Caco-2 (cell line): ENCODE data around the gene TEFM. TPM values are rescaled to one million over a fixed set of nuclear protein-coding genes. Genes with fewer than 3 reads are reported as not detected.

Experiments used
- BruUV-seq: library from RNA; stranded (reverse); fragments of 400-500 nt; replicated peaks from 2 replicates; lab custom pipeline; 2021; lab: Mats Ljungman, UMichigan
- CTCF ChIA-PET: fragments of 300-600 bp; sonication (Branson Sonifier 250); formaldehyde crosslinking; loops from one replicate; lab custom pipeline; 2022; ENCODE audit warnings: antibody characterized with exemption; lab: Charles Lee
- POLR2A ChIA-PET: fragments of 300-600 bp; sonication (Branson Sonifier 250); formaldehyde crosslinking; loops from one replicate; lab custom pipeline; 2022; ENCODE audit warnings: antibody characterized with exemption; lab: Charles Lee
- DNase-seq, 2 experiments: peaks; one replicate each; pipeline versions ENCODE4 v3.0.0 to v3.0.0-alpha.2; 2020 to 2022
- H3K27me3 ChIP-seq: replicated peaks from 2 replicates; pipeline ENCODE4 v1.6.0; 2011; ENCODE audit warnings: low read length; ENCODE audit not compliant: control insufficient read depth, insufficient read depth
- H3K36me3 ChIP-seq: 2 replicates; pipeline ENCODE4 v1.5.1; 2011; ENCODE audit warnings: low read length; ENCODE audit not compliant: control insufficient read depth, insufficient read depth
- H3K4me1 ChIP-seq: fragments of 250-450 bp; sonication (Bioruptor Pico); 2 replicates; pipeline ENCODE4 v1.5.1; 2020; ENCODE audit warnings: mild to moderate bottlenecking
- H3K4me3 ChIP-seq: 2 replicates; pipeline ENCODE4 v1.5.1; 2011; ENCODE audit warnings: low read depth, mild to moderate bottlenecking, control low read depth, low read length
- H3K9me3 ChIP-seq: fragments of 250-450 bp; sonication (Bioruptor Pico); 2 replicates; pipeline ENCODE4 v1.5.1; 2020; ENCODE audit warnings: mild to moderate bottlenecking, moderate library complexity
- H3K27ac Mint-ChIP-seq: one replicate; pipeline ENCODE4 v1.8.0; 2022; ENCODE audit warnings: mixed read lengths; ENCODE audit not compliant: unreplicated experiment
- H3K27me3 Mint-ChIP-seq: one replicate; pipeline ENCODE4 v1.8.0; 2022; ENCODE audit warnings: mixed read lengths; ENCODE audit not compliant: insufficient read depth, unreplicated experiment
- H3K36me3 Mint-ChIP-seq: one replicate; pipeline ENCODE4 v1.8.0; 2022; ENCODE audit warnings: mild to moderate bottlenecking, mixed read lengths; ENCODE audit not compliant: insufficient read depth, unreplicated experiment
- H3K4me1 Mint-ChIP-seq: one replicate; pipeline ENCODE4 v1.8.0; 2022; ENCODE audit warnings: low read depth, mixed read lengths; ENCODE audit not compliant: unreplicated experiment
- H3K4me3 Mint-ChIP-seq: one replicate; pipeline ENCODE4 v1.8.0; 2022; ENCODE audit warnings: mild to moderate bottlenecking, moderate library complexity, mixed read lengths; ENCODE audit not compliant: unreplicated experiment
- H3K9me3 Mint-ChIP-seq: one replicate; pipeline ENCODE4 v1.8.0; 2022; ENCODE audit warnings: mixed read lengths; ENCODE audit not compliant: unreplicated experiment
- intact Hi-C: fragments of 100-400 bp; cut with micrococcal nuclease; formaldehyde crosslinking; loops from one replicate; pipeline ENCODE4 v1.10.0; 2022; ENCODE audit not compliant: unreplicated experiment
- total RNA-seq: library from RNA; stranded (reverse); gene quantifications from 2 replicates; pipeline ENCODE4 v1.2.3, GENCODE V29; 2022
- TF ChIP-seq, protein P1 (sequence below), 2 experiments: fragments of 200-600 bp in 1 of 2; IDR thresholded peaks; 1 replicate in 1 of 2; 2 replicates in 1 of 2; pipeline versions ENCODE4 v1.5.1 to v1.8.0; 2011 to 2022; ENCODE audit warnings: antibody characterized with exemption in 1 of 2, control low read depth in 1 of 2, inconsistent platforms in 1 of 2, low read depth in 1 of 2, low read length in 1 of 2, mild to moderate bottlenecking in 1 of 2, moderate library complexity in 1 of 2; ENCODE audit not compliant: insufficient read depth in 1 of 2, severe bottlenecking in 1 of 2, unreplicated experiment in 1 of 2

TEFM gene
- total RNA-seq, 1 experiment from 2014 or later, result 16.8 TPM

DNA sequence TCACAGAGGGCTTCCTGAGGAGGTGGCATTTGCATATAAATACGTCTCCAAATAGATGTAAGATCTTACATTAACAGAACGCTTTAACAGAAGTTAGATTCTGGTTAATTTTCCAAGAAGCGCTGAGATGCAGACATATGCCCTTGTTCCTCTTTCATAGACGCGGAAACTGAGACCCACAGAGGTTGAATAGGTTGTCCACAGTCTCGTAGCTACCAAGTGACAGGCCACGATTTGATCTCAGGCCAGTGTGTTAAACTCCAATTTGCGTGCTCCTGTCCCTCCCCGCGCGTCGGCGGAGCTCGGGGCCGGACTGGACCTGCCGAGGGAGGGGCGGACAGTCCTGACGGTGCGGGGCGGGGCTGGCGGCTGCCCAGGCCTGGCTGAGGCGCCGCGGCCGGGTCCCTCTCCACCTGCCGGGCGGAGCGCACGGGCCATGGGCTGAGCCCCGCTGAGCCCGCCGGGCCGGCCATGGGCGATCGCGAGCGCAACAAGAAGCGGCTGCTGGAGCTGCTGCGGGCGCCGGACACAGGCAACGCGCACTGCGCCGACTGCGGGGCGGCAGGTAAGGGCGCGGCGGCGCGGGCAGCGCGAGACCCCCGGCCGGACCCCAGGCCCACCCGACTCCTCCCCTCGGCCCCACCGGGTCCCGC is 15.6 kb upstream of the TEFM start, which contains the start of gene ADAP2:
ADAP2 (plus strand) TSS at position 402 of the 653 bp plus-strand sequence; CDS start at position 472, 70 bp downstream.
- TF ChIP-seq, protein P1, sequence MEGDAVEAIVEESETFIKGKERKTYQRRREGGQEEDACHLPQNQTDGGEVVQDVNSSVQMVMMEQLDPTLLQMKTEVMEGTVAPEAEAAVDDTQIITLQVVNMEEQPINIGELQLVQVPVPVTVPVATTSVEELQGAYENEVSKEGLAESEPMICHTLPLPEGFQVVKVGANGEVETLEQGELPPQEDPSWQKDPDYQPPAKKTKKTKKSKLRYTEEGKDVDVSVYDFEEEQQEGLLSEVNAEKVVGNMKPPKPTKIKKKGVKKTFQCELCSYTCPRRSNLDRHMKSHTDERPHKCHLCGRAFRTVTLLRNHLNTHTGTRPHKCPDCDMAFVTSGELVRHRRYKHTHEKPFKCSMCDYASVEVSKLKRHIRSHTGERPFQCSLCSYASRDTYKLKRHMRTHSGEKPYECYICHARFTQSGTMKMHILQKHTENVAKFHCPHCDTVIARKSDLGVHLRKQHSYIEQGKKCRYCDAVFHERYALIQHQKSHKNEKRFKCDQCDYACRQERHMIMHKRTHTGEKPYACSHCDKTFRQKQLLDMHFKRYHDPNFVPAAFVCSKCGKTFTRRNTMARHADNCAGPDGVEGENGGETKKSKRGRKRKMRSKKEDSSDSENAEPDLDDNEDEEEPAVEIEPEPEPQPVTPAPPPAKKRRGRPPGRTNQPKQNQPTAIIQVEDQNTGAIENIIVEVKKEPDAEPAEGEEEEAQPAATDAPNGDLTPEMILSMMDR (IDR thresholded peaks at IDR 0.05; ENCODE audit: insufficient read depth in 1 of 2, low read depth in 1 of 2, low read length in 1 of 2, severe bottlenecking in 1 of 2, unreplicated experiment in 1 of 2), result no peak

GRCh38 chr17:30920683-30921543 is 14.9 kb upstream of the TEFM start:
- Histone ChIP-seq H3K36me3 (no peaks in the 10 kb centered on the region), H3K4me1 (no peaks in the 10 kb centered on the region), H3K4me3 (no peak overlapping the region), H3K27me3 (no peaks in the 10 kb centered on the region; the same call in none of the 2 replicates), H3K9me3 (no peaks in the 10 kb centered on the region)
- ChIA-PET CTCF (no interaction called here), POLR2A (no interaction called here)
- no peak for DNase-seq
- intact Hi-C loops, result loop anchor here (10.0 kb wide), 1 partner anchor 84 kb away; no protein-coding TSS in a partner anchor
- H3K36me3 Mint-ChIP-seq, result peaks cover 6% of the 10 kb centered on the region
- no peaks in the 10 kb centered on the region for H3K9me3 Mint-ChIP-seq
- H3K27ac Mint-ChIP-seq, result no peak overlapping the region
- TF ChIP-seq, protein P1 (IDR thresholded peaks at IDR 0.05; ENCODE audit: insufficient read depth in 1 of 2, low read depth in 1 of 2, low read length in 1 of 2, severe bottlenecking in 1 of 2, unreplicated experiment in 1 of 2), result no peak
- H3K4me3 Mint-ChIP-seq, result peak overlapping the region; percentile 83
- H3K27me3 Mint-ChIP-seq, result peaks cover 16% of the 10 kb centered on the region
- no TSS peak for BruUV-seq
- H3K4me1 Mint-ChIP-seq, result peaks cover 24% of the 10 kb centered on the region

More for the DNA sequence above, 15.6 kb upstream of the TEFM start, which contains the start of gene ADAP2:
- Mint-ChIP-seq H3K36me3 (peaks cover 6% of the 10 kb centered on the region), H3K27me3 (peaks cover 16% of the 10 kb centered on the region), H3K9me3 (no peaks in the 10 kb centered on the region), H3K4me1 (peaks cover 18% of the 10 kb centered on the region), H3K27ac (peak within 1 kb of the TSS; percentile 71), H3K4me3 (peak within 1 kb of the TSS; percentile 83)
- intact Hi-C loops, result loop anchor here (10.0 kb wide), 1 partner anchor 83 kb away; no protein-coding TSS in a partner anchor
- ChIA-PET CTCF (interaction anchor here (0.6 to 0.7 kb wide), 2 partner anchors 13 to 174 kb away, joined by 3 to 4 read pairs; no protein-coding TSS in a partner anchor), POLR2A (interaction anchor here (0.5 to 0.6 kb wide), 2 partner anchors 97 to 807 kb away, joined by 3 to 7 read pairs; partner anchors contain the start of gene CRLF3)
- Histone ChIP-seq H3K4me3 (peak within 1 kb of the TSS; percentile 42), H3K36me3 (no peaks in the 10 kb centered on the region), H3K9me3 (no peaks in the 10 kb centered on the region), H3K27me3 (no peaks in the 10 kb centered on the region; the same call in none of the 2 replicates), H3K4me1 (no peaks in the 10 kb centered on the region)
- peak; percentile 58 to 81 for DNase-seq
- BruUV-seq, result no TSS peak

DNA sequence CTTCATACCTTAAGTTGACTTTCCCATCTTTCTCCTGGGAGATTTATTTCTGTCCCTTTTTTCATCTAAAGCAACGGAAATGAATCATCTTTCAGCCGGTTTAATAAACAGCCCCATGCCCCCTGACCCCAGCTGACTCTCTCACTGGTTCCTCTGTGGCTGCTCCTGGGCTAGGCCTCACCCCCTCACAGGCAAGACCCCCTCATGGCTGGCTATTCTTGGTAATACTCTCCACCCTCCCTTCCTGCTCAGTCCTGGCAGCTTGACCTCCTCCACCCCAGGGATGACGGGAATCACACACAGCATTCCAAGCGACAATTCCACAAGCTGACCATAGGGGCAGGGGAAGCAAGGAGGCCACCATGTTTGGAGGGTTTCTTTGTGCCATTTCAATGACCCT is 14.2 kb upstream of the TEFM start:
- intact Hi-C loops, result loop anchor here (10.0 kb wide), 1 partner anchor 85 kb away; no protein-coding TSS in a partner anchor
- Mint-ChIP-seq H3K27ac (no peak overlapping the region), H3K4me3 (no peak overlapping the region), H3K36me3 (peaks cover 6% of the 10 kb centered on the region), H3K4me1 (peaks cover 29% of the 10 kb centered on the region), H3K27me3 (peaks cover 14% of the 10 kb centered on the region), H3K9me3 (no peaks in the 10 kb centered on the region)
- ChIA-PET POLR2A (no interaction called here), CTCF (no interaction called here)
- Histone ChIP-seq H3K36me3 (no peaks in the 10 kb centered on the region), H3K9me3 (no peaks in the 10 kb centered on the region), H3K4me3 (no peak overlapping the region), H3K27me3 (no peaks in the 10 kb centered on the region; the same call in none of the 2 replicates), H3K4me1 (no peaks in the 10 kb centered on the region)
- DNase-seq, result no peak
- TF ChIP-seq, protein P1 (IDR thresholded peaks at IDR 0.05; ENCODE audit: insufficient read depth in 1 of 2, low read depth in 1 of 2, low read length in 1 of 2, severe bottlenecking in 1 of 2, unreplicated experiment in 1 of 2), result no peak
- no TSS peak for BruUV-seq
